Testis (tissue), 3 donors: ENCODE measurements around the gene TMEM252. TPM values are rescaled to one million over a fixed set of nuclear protein-coding genes. Genes with fewer than 3 reads are reported as not detected.

ENCODE experiments used
- DNase-seq: peaks from one replicate; pipeline ENCODE4 v3.0.0-alpha.2; 2019
- H3K27ac ChIP-seq, 2 donors: fragments of 200-600 bp; sonication (generic); one replicate each; pipeline ENCODE4 v1.5.1; 2019
- H3K27me3 ChIP-seq: fragments of 200-600 bp; sonication (generic); one replicate; pipeline ENCODE4 v1.5.1; 2019
- H3K36me3 ChIP-seq: fragments of 200-600 bp; sonication (generic); one replicate; pipeline ENCODE4 v1.5.1; 2017; ENCODE audit warnings: low read depth; ENCODE audit errors: missing control alignments
- H3K4me1 ChIP-seq: fragments of 200-600 bp; sonication (generic); one replicate; pipeline ENCODE4 v1.5.1; 2019
- H3K4me3 ChIP-seq, 2 donors: fragments of 200-600 bp; sonication (generic); one replicate each; pipeline ENCODE4 v1.5.1; 2017 to 2019
- H3K9me3 ChIP-seq: fragments of 200-600 bp; sonication (generic); one replicate; pipeline ENCODE4 v1.5.1; 2017
- POLR2A ChIP-seq: fragments of 450-650 bp; IDR thresholded peaks from one replicate; pipeline ENCODE4 v1.6.1; 2017; ENCODE audit warnings: antibody characterized with exemption, mild to moderate bottlenecking, moderate library complexity
- WGBS, 2 donors: methylation state at CpG; one replicate each; pipeline ENCODE4 v1.1.5; 2018; 5-methylcytosine and 5-hydroxymethylcytosine counted together
- intact Hi-C: fragments of 100-400 bp; cut with DNase I; formaldehyde crosslinking; loops from one replicate; pipeline ENCODE4 v1.15.1; 2023; ENCODE audit warnings: low total_unique reads
- polyA plus RNA-seq: library from polyadenylated mRNA; stranded (reverse); fragments of 350-450 nt; fragmentation: Illumina TruSeq; extraction: RNeasy Lipid Tissue Mini Kit (QIAGEN cat#74804); gene quantifications from one replicate; pipeline ENCODE4 v1.2.3, GENCODE V29; 2014; ENCODE audit warnings: low read depth, low replicate concordance; ENCODE audit not compliant: insufficient read depth
- total RNA-seq, 2 donors: library from RNA; depleted of rRNA; stranded (reverse); fragments of >200 nt; gene quantifications; one replicate each; pipeline ENCODE4 v1.2.3, GENCODE V29; 2016
- TF ChIP-seq, protein P1 (sequence below), 3 experiments: fragments of 450-650 bp in 2 of 3; fragments of 200-600 bp in 1 of 3; sonication (generic) in 1 of 3; IDR thresholded peaks; one replicate each; pipeline ENCODE4 v1.5.1; 2016 to 2019; ENCODE audit warnings: antibody characterized with exemption in 3 of 3, mild to moderate bottlenecking in 2 of 3, moderate library complexity in 1 of 3

The TMEM252 gene
- total and polyA plus RNA-seq, 3 donors from 2014 or later: 0.26 TPM; not detected in 2

DNA sequence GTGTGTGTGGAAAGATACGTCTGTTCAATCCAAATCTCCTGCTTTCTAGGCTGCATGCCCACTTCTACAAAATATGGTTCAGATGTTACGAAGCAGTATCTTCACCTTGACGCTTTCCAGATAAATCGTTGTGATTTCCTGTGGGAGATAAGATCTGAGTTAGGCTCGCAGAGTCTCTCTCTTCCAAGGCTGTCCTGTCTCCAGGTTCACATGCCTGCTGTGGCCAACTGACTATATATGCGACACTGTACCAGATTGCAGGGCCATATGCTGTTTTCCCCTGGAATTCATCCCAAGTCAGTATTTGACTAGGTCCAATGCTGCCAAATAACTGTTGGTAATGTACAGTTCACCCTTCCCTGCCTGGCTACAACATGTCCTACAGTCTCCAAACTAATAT is 47.9 kb downstream of the TMEM252 start:
- Histone ChIP-seq H3K9me3 (no peaks in the 10 kb centered on the region), H3K4me3 (no peak overlapping the region), H3K4me1 (no peaks in the 10 kb centered on the region), H3K27me3 (no peaks in the 10 kb centered on the region), H3K36me3 (no peaks in the 10 kb centered on the region), H3K27ac (no peak overlapping the region)
- TF ChIP-seq POLR2A: no peak
- TF ChIP-seq, protein P1, sequence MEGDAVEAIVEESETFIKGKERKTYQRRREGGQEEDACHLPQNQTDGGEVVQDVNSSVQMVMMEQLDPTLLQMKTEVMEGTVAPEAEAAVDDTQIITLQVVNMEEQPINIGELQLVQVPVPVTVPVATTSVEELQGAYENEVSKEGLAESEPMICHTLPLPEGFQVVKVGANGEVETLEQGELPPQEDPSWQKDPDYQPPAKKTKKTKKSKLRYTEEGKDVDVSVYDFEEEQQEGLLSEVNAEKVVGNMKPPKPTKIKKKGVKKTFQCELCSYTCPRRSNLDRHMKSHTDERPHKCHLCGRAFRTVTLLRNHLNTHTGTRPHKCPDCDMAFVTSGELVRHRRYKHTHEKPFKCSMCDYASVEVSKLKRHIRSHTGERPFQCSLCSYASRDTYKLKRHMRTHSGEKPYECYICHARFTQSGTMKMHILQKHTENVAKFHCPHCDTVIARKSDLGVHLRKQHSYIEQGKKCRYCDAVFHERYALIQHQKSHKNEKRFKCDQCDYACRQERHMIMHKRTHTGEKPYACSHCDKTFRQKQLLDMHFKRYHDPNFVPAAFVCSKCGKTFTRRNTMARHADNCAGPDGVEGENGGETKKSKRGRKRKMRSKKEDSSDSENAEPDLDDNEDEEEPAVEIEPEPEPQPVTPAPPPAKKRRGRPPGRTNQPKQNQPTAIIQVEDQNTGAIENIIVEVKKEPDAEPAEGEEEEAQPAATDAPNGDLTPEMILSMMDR (IDR thresholded peaks at IDR 0.05): no peak
- 53 to 64% methylated on average over 6 of the region's 6 CpGs for WGBS, 2 donors
- intact Hi-C loops: no loop called here
- DNase-seq: no peak

DNA sequence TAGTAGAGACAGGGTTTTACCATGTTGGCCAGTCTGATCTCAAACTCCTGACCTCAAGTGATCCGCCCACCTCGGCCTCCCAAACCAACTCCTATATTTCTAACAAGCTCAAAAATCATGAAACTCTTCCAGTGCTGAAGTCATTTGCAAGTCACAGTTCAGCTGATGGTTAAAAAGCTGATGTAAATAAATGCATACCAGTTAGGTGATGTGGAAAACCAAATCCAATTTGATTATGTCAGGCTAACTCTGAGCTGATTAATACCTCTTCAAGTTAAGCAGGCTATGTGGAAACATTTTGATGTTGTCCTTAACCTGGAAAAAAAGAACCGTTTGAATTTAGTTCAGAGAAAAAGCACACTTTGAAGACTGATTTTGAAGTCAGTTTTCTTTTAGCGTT is 51.0 kb downstream of the TMEM252 start:
- intact Hi-C loops: no loop called here
- 85 to 87% methylated on average over 4 of the region's 4 CpGs for WGBS, 2 donors
- Histone ChIP-seq H3K27me3 (no peaks in the 10 kb centered on the region), H3K4me3 (no peak overlapping the region), H3K27ac (no peak overlapping the region), H3K36me3 (no peaks in the 10 kb centered on the region), H3K9me3 (no peaks in the 10 kb centered on the region), H3K4me1 (no peaks in the 10 kb centered on the region)
- no peak for TF ChIP-seq POLR2A
- TF ChIP-seq, protein P1 (IDR thresholded peaks at IDR 0.05): no peak
- DNase-seq: no peak

DNA sequence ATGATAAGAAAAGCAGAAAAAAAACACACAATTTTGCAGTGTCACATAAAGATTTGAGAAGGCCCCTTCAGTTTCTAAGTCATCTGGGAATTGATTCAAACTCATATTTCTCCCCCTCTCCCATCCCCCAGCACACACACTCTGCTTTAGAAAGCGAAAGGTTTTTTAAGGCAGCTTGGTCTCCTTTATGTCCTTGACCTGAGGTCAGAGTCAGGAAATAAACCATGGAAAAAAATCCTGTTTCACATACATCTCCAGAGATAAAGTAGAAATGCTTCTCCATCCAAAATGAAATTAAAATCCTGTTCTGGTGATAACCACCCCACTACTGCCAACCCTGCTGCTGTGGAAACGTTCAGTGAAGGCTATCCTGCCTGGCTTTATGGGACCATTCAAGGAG is 52.6 kb downstream of the TMEM252 start:
- Histone ChIP-seq H3K9me3 (no peaks in the 10 kb centered on the region), H3K4me1 (no peaks in the 10 kb centered on the region), H3K36me3 (no peaks in the 10 kb centered on the region), H3K27me3 (no peaks in the 10 kb centered on the region), H3K4me3 (no peak overlapping the region), H3K27ac (no peak overlapping the region)
- 39 to 42% methylated on average over 2 of the region's 2 CpGs for WGBS, 2 donors
- intact Hi-C loops: no loop called here
- no peak for DNase-seq
- no peak for TF ChIP-seq POLR2A
- TF ChIP-seq, protein P1 (IDR thresholded peaks at IDR 0.05): no peak

Other genes starting within 250 kb of the TMEM252 start
- not detected for gene FOXD4L3, start 238.0 kb downstream of the TMEM252 start, total RNA-seq
- 0.18 TPM for gene FOXD4L3, start 238.0 kb downstream of the TMEM252 start, polyA plus RNA-seq
- 10 to 100 TPM in 1 of 2 donors, 1 to 10 TPM in 1; 9.3 to 10.4 TPM for gene PGM5, start 184.3 kb downstream of the TMEM252 start, total RNA-seq
- gene PGM5, start 184.3 kb downstream of the TMEM252 start, polyA plus RNA-seq: 19.4 TPM
- 10 to 100 TPM; 53.6 to 66.9 TPM for gene PIP5K1B, start 164.4 kb upstream of the TMEM252 start, total RNA-seq
- 70.5 TPM for gene PIP5K1B, start 164.4 kb upstream of the TMEM252 start, polyA plus RNA-seq